Psoas muscle (tissue), 8 donors: ENCODE results near the gene MED9. TPM values are rescaled to one million over a fixed set of nuclear protein-coding genes. Genes with fewer than 3 reads are reported as not detected.
A peak's percentile ranks its signal among the peaks of the same experiment; 100 is the strongest.

Experiments
- ATAC-seq, 4 donors: fragments of 200-7000 bp; cut with Tn5 transposase; one replicate each; pipeline ENCODE4 v1.9.1; 2020; ENCODE audit warnings: moderate library complexity in 3 of 4, mild to moderate bottlenecking in 2 of 4
- DNase-seq, 2 donors: peaks; one replicate each; pipeline ENCODE4 v3.0.0-alpha.2; 2020
- H3K27ac ChIP-seq: fragments of 200-600 bp; one replicate; pipeline ENCODE4 v1.8.0; 2022
- H3K27me3 ChIP-seq, 3 donors: fragments of 200-600 bp in 1 of 3; one replicate each; pipeline versions ENCODE4 v1.6.1 to v1.8.0; 2013 to 2022; ENCODE audit warnings: low read length in 2 of 3, mild to moderate bottlenecking in 2 of 3, moderate library complexity in 1 of 3; ENCODE audit not compliant: insufficient read depth in 3 of 3
- H3K36me3 ChIP-seq, 2 donors: fragments of 200-600 bp in 1 of 2; one replicate each; pipeline versions ENCODE4 v1.6.1 to v1.8.0; 2013 to 2022; ENCODE audit warnings: low read depth in 1 of 2, mild to moderate bottlenecking in 1 of 2, moderate library complexity in 1 of 2; ENCODE audit not compliant: insufficient read depth in 1 of 2
- H3K4me1 ChIP-seq: fragments of 200-600 bp; one replicate; pipeline ENCODE4 v1.8.0; 2022
- H3K4me3 ChIP-seq: fragments of 200-600 bp; one replicate; pipeline ENCODE4 v1.8.0; 2022; ENCODE audit warnings: mild to moderate bottlenecking
- H3K9me3 ChIP-seq: fragments of 200-600 bp; one replicate; pipeline ENCODE4 v1.8.0; 2022
- WGBS, 3 donors: extraction: QIAGEN DNeasy Blood & Tissue Kit; methylation state at CpG; one replicate each; pipeline versions ENCODE4 v1.1.6 to v1.1.7; 2013; 5-methylcytosine and 5-hydroxymethylcytosine counted together
- intact Hi-C, 2 donors: fragments of 100-400 bp; cut with DNase I; formaldehyde crosslinking; loops; one replicate each; pipeline versions ENCODE4 v1.11.0 to v1.14.2; 2022
- polyA plus RNA-seq, 3 donors: library from polyadenylated mRNA; stranded (reverse); fragments of 200-250 nt; gene quantifications; one replicate each; pipeline ENCODE4 v1.2.3, GENCODE V29; 2013
- total RNA-seq, 4 donors: library from RNA; stranded (reverse); fragmentation: NEBNext Ultra II Directional in 2 of 4; extraction: Animal tissue kit (Norgen Biotek cat#: 25700) in 2 of 4; gene quantifications; one replicate each; pipeline versions ENCODE4 v1.2.1 to v1.2.4, GENCODE V29; 2021 to 2023
- TF ChIP-seq, protein P1 (sequence below): fragments of 200-600 bp; IDR thresholded peaks from one replicate; pipeline ENCODE4 v1.8.0; 2022; ENCODE audit warnings: antibody characterized with exemption
- donor health status: healthy with polysubstance abuse.
- donor health status: DM: no; HTN: no; CAD: no; lungs with moderate emphysema.
- donor health status: Bipolar disorder and iron deficiency.
- donor health status: healthy.
- donor health status: DM: yes; HTN: yes; CAD: no.
- donor health status: DM: no; HTN: no; CAD: no.
- donor health status: DM: no; HTN: no; CAD: no.
- donor health status: DM: yes; HTN: yes; CAD: no.

The MED9 gene
- total and polyA plus RNA-seq, 7 donors, result 12.4 to 29.6 (median 18.3) TPM

DNA sequence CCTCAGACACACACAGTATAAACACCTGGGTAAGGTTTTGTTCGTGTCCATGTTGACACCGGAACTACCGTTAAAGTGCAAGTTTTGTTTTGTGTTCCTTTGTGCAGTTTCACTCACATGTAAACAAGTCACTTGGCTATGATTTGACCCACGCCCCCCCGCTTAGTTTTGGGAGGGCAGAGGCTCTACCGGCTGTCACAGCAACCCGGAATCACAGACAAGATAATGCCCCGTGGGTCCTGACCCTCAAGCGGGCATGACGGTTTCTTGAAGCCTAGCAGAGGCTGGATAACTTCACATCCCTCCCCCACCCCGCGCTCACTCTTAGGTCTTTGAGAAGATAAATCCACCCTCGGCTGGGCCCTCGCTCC lies 17.7 kb downstream of the MED9 start:
- ATAC-seq, result peak in 1 of 4 donors; percentile 4
- TF ChIP-seq, protein P1, sequence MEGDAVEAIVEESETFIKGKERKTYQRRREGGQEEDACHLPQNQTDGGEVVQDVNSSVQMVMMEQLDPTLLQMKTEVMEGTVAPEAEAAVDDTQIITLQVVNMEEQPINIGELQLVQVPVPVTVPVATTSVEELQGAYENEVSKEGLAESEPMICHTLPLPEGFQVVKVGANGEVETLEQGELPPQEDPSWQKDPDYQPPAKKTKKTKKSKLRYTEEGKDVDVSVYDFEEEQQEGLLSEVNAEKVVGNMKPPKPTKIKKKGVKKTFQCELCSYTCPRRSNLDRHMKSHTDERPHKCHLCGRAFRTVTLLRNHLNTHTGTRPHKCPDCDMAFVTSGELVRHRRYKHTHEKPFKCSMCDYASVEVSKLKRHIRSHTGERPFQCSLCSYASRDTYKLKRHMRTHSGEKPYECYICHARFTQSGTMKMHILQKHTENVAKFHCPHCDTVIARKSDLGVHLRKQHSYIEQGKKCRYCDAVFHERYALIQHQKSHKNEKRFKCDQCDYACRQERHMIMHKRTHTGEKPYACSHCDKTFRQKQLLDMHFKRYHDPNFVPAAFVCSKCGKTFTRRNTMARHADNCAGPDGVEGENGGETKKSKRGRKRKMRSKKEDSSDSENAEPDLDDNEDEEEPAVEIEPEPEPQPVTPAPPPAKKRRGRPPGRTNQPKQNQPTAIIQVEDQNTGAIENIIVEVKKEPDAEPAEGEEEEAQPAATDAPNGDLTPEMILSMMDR, result no peak
- Histone ChIP-seq H3K9me3 (no peaks in the 10 kb centered on the region), H3K27ac (peak overlapping the region; percentile 89), H3K36me3 (peaks cover 0 to 22% of the 10 kb centered on the region in 2 donors), H3K4me1 (peaks cover 25% of the 10 kb centered on the region), H3K4me3 (peak overlapping the region; percentile 84), H3K27me3 (no peaks in the 10 kb centered on the region)
- intact Hi-C loops, result no loop called here
- DNase-seq, result peak in 1 of 2 donors; percentile 68
- 15 to 24% (median 18%) methylated on average over 14 of the region's 14 CpGs for WGBS, 3 donors

DNA sequence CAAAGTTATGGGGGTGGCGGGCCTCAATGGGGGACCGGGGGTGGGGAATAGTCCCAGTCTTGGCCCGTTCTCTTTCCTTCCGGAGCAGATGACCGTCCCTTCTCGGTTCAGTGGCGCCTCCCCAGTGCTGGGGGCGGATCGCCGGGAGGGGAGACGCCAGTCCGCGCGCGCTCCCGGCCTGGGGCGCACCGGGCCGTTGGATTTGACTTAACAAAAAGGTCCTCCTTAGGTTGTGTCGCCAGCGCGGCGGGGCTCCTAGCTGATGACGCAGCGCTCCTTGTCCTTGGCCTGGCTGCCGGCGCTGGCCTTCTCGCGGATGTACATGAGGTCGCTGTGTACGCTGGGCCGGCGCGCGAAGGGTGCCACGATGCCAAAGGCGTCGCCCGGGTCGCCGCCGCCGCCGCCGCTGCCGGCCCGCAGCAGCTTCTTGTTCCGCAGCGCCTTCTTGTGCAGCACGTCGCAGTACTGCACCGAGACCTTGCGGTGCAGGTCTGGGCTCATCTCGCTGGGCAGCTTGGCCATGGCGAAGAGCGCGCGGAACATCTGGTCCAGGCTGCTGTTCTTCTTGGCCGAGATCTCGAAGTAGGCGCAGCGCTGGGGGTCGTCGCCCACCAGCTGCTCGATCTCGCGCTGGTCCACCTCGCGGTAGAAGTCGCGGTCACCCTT lies 18.2 kb downstream of the MED9 start:
- DNase-seq, result peak; percentile 72 to 82
- 2% methylated on average over 65 to 71 of the region's 71 CpGs for WGBS, 3 donors
- intact Hi-C loops, result loop anchor here (5.0 kb wide), 1 partner anchor 138 kb away; no protein-coding TSS in a partner anchor
- H3K27ac ChIP-seq, result peak overlapping the region; percentile 89
- peak; percentile 4 to 28 (median 16) for ATAC-seq
- peaks cover 0 to 18% of the 10 kb centered on the region in 2 donors for H3K36me3 ChIP-seq
- H3K4me3 ChIP-seq, result peak overlapping the region; percentile 84
- no peaks in the 10 kb centered on the region for H3K9me3 ChIP-seq
- H3K27me3 ChIP-seq, result no peaks in the 10 kb centered on the region
- H3K4me1 ChIP-seq, result peaks cover 25% of the 10 kb centered on the region
- TF ChIP-seq, protein P1, result no peak

DNA sequence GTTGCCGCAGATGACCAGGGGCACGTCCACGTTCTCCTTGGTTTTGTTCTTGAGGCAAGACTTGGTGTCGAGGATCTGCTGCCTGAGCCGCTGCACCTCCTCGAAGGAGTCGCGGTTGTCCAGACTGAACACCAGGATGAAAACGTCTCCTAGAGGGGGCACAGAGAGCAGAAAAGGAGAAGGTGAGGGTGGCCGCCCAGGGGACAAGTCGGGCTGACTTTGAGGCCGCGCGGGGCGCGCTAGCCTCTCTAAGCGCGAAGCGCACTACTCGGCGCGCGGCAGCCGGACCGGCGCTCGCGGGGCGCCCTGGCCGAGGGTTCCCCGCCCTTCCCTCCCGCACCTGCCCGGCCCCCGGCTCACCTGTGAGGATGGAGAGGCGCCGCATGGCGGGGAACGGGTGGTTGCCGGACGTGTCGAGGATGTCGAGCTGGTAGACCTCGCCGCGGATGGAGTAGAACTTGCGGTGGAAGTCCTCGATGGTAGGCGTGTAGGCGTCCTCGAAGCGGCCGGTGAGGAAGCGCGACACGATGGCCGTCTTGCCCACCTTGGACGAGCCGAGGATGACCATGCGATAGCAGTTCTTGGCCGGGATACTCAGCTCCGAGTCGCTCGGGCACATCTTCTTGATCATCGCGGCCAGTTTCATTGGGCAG lies 18.9 kb downstream of the MED9 start:
- intact Hi-C loops, result loop anchor here (1.0 to 5.0 kb wide), 5 partner anchors 19 to 138 kb away; partner anchors contain the start of gene MED9 (in 1 of the 2)
- TF ChIP-seq, protein P1, result no peak
- Histone ChIP-seq H3K4me3 (peak overlapping the region; percentile 84), H3K27me3 (no peaks in the 10 kb centered on the region), H3K27ac (peak overlapping the region; percentile 89), H3K4me1 (peaks cover 21% of the 10 kb centered on the region), H3K36me3 (peaks cover 0 to 18% of the 10 kb centered on the region in 2 donors), H3K9me3 (no peaks in the 10 kb centered on the region)
- WGBS, 3 donors, result 1% methylated on average over 41 to 65 of the region's 65 CpGs
- DNase-seq (peak; percentile 24 to 73), ATAC-seq (peak in 3 of 4 donors; percentile 3 to 14 (median 7))

DNA sequence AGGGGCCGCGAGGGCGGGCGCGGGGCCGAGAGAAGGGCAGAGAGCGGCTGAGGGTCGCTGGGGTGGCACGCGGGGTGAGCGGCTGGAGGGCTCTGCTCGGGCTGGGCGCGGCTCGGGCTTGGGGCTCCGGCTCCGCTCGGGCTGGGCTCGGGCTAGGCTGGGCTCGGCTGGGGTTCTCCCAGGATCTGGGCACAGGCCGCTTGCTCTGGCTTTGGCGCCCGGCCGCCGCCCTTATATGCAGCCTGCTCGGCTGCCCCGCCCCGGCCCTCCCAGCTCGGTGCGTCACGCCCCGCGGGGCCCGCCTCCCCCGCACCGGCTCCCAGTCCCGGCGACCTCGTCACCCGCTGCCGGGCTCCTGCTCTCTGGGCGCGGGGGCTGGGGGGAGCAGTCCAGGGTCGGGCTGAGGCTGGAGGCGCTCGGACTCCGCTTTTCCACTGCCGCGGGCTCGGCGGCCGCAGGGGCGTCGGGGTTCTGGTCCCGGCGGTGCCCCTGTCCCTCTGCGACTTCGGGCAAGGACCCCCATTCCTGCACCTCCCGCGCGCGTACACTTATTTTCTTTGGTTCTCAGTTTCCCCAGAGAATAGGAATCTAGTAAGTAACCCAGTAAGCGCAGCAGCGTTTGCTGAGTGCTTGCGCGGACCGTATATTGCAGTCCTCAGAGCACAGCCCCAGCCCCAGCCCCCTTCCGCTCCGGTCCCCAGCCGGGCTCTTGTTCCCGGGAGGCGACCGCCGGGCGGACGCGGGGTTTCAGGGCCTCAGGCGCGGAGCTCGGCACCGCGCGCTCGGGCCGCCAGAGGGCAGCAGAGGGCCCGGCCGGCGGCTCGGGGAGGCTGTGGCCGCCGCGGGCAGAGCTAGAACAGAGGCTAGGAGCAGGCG lies 19.6 kb downstream of the MED9 start, which contains the start of gene RASD1:
Gene RASD1, minus strand, starts transcription at position 207 of the 876 bp plus-strand sequence. CDS start 214 bp downstream, outside the sequence.
- peak within 1 kb of the TSS; percentile 89 for H3K27ac ChIP-seq
- TF ChIP-seq, protein P1, result peak; percentile 98
- DNase-seq (peak; percentile 93 to 96), ATAC-seq (peak; percentile 81 to 94 (median 88))
- peaks cover 18% of the 10 kb centered on the region for H3K4me1 ChIP-seq
- 0 to 1% (median 0%) methylated on average over 42 to 93 of the region's 93 CpGs for WGBS, 3 donors
- intact Hi-C loops, result loop anchor here (1.0 to 5.0 kb wide), 6 partner anchors 20 to 139 kb away; partner anchors contain the start of gene MED9 (in 1 of the 2)
- no peaks in the 10 kb centered on the region for H3K27me3 ChIP-seq
- H3K4me3 ChIP-seq, result peak within 1 kb of the TSS; percentile 84
- H3K36me3 ChIP-seq, result peaks cover 0 to 15% of the 10 kb centered on the region in 2 donors
- no peaks in the 10 kb centered on the region for H3K9me3 ChIP-seq
